IMR-90 (cell line): ENCODE measurements around the gene SPATA9. TPM values are rescaled to one million over a fixed set of nuclear protein-coding genes. Genes with fewer than 3 reads are reported as not detected.

ENCODE experiments used
- ATAC-seq: fragments of 200-7000 bp; cut with Tn5 transposase; 2 replicates; pipeline ENCODE4 v1.9.1; 2020; ENCODE audit warnings: low read depth, mild to moderate bottlenecking, moderate library complexity
- Bru-seq: library from RNA; stranded (reverse); fragments of 400-500 nt; gene quantifications from one replicate; lab custom pipeline; 2021; lab: Mats Ljungman, UMichigan
- BruChase-seq, 2 experiments: library from RNA; stranded (reverse); fragments of 400-500 nt; gene quantifications; one replicate each; lab custom pipeline; 2021; lab: Mats Ljungman, UMichigan
- BruUV-seq: library from RNA; stranded (reverse); fragments of 400-500 nt; replicated peaks from 2 replicates; lab custom pipeline; 2021; lab: Mats Ljungman, UMichigan
- CTCF ChIA-PET: fragments of 300-600 bp; formaldehyde crosslinking; extraction: SDS; loops from one replicate; lab custom pipeline; 2021; ENCODE audit warnings: antibody characterized with exemption; lab: Yijun Ruan, JAX
- POLR2A ChIA-PET: fragments of 300-600 bp; sonication (Branson Sonifier 250); formaldehyde crosslinking; loops from one replicate; lab custom pipeline; 2022; ENCODE audit warnings: antibody characterized with exemption; ENCODE audit not compliant: unreplicated experiment; lab: Charles Lee
- DNase-seq: peaks from one replicate; pipeline ENCODE4 v3.0.0; 2013
- H2AFZ ChIP-seq: replicated peaks from 2 replicates; pipeline ENCODE3; 2013; ENCODE audit warnings: low read length, mild to moderate bottlenecking; ENCODE audit not compliant: poor library complexity
- H2AK5ac ChIP-seq: 2 replicates; pipeline ENCODE4 v1.6.1; 2013; ENCODE audit warnings: low read depth, low read length, inconsistent platforms
- H2AK9ac ChIP-seq: replicated peaks from 2 replicates; pipeline ENCODE3; 2013; ENCODE audit warnings: mild to moderate bottlenecking, low read depth, low read length, moderate library complexity; ENCODE audit not compliant: poor library complexity
- H2BK120ac ChIP-seq: 2 replicates; pipeline ENCODE4 v1.6.1; 2013; ENCODE audit warnings: low read depth, low read length, inconsistent platforms
- H2BK15ac ChIP-seq: 3 replicates; pipeline ENCODE4 v1.6.1; 2013; ENCODE audit warnings: low read depth, low read length, inconsistent platforms
- H2BK20ac ChIP-seq: 2 replicates; pipeline ENCODE4 v1.6.1; 2013; ENCODE audit warnings: low read depth, mild to moderate bottlenecking, inconsistent platforms, low read length, moderate library complexity
- H2BK5ac ChIP-seq: 2 replicates; pipeline ENCODE4 v1.6.1; 2013; ENCODE audit warnings: mild to moderate bottlenecking, low read depth, low read length, inconsistent platforms; ENCODE audit not compliant: poor library complexity, severe bottlenecking
- H3K14ac ChIP-seq: replicated peaks from 2 replicates; pipeline ENCODE4 v1.6.1; 2013; ENCODE audit warnings: low read depth, low read length, inconsistent platforms
- H3K18ac ChIP-seq: 2 replicates; pipeline ENCODE4 v1.6.1; 2013; ENCODE audit warnings: low read depth, low read length, control low read depth
- H3K23ac ChIP-seq: 2 replicates; pipeline ENCODE4 v1.6.1; 2013; ENCODE audit warnings: low read depth, low read length, inconsistent platforms
- H3K27ac ChIP-seq: 2 replicates; pipeline ENCODE4 v1.5.1; 2013; ENCODE audit warnings: mild to moderate bottlenecking, control low read depth, low read length; ENCODE audit not compliant: insufficient read depth
- H3K27me3 ChIP-seq: 2 replicates; pipeline ENCODE4 v1.6.1; 2013; ENCODE audit warnings: low read length; ENCODE audit not compliant: control insufficient read depth, insufficient read depth
- H3K36me3 ChIP-seq: 2 replicates; pipeline ENCODE4 v1.6.1; 2013; ENCODE audit warnings: low read length, mixed read lengths; ENCODE audit not compliant: control insufficient read depth, insufficient read depth
- H3K4ac ChIP-seq: 2 replicates; pipeline ENCODE4 v1.6.1; 2013; ENCODE audit warnings: low read depth, low read length, inconsistent platforms
- H3K4me1 ChIP-seq: 2 replicates; pipeline ENCODE4 v1.6.1; 2013; ENCODE audit warnings: low read length, mixed read lengths; ENCODE audit not compliant: control insufficient read depth, insufficient read depth
- H3K4me2 ChIP-seq: 2 replicates; pipeline ENCODE4 v1.6.1; 2013; ENCODE audit warnings: low read depth, mild to moderate bottlenecking, control low read depth, low read length, moderate library complexity
- H3K4me3 ChIP-seq: 2 replicates; pipeline ENCODE4 v1.5.1; 2013; ENCODE audit warnings: low read depth, mild to moderate bottlenecking, control low read depth, low read length, moderate library complexity; ENCODE audit not compliant: insufficient read depth
- H3K56ac ChIP-seq: 2 replicates; pipeline ENCODE4 v1.6.1; 2013; ENCODE audit warnings: low read length, inconsistent platforms; ENCODE audit not compliant: insufficient read depth; ENCODE audit errors: extremely low read depth
- H3K79me1 ChIP-seq, 2 experiments: 2 replicates each; pipeline ENCODE4 v1.6.1; 2013; ENCODE audit warnings: low read length in 2 of 2, inconsistent platforms in 1 of 2, low read depth in 1 of 2
- H3K9ac ChIP-seq: 2 replicates; pipeline ENCODE4 v1.6.1; 2013; ENCODE audit warnings: low read depth, low read length, control low read depth
- H3K9me1 ChIP-seq: 2 replicates; pipeline ENCODE4 v1.6.1; 2013; ENCODE audit warnings: low read length, inconsistent platforms; ENCODE audit not compliant: insufficient read depth
- H3K9me3 ChIP-seq: 2 replicates; pipeline ENCODE4 v1.6.1; 2013; ENCODE audit warnings: low read length; ENCODE audit not compliant: control insufficient read depth, insufficient read depth
- H4K20me1 ChIP-seq: 2 replicates; pipeline ENCODE4 v1.6.1; 2013; ENCODE audit warnings: low read length, inconsistent platforms; ENCODE audit not compliant: insufficient read depth
- H4K5ac ChIP-seq: 2 replicates; pipeline ENCODE4 v1.6.1; 2013; ENCODE audit warnings: mild to moderate bottlenecking, low read depth, low read length, control low read depth
- H4K8ac ChIP-seq, 2 experiments: 2 replicates each; pipeline ENCODE4 v1.6.1; 2013; ENCODE audit warnings: low read depth in 2 of 2, low read length in 2 of 2, control low read depth in 1 of 2, inconsistent platforms in 1 of 2
- H4K91ac ChIP-seq: 2 replicates; pipeline ENCODE4 v1.6.1; 2013; ENCODE audit warnings: low read depth, low read length, inconsistent platforms; ENCODE audit not compliant: insufficient read depth
- FOS ChIP-seq: fragments of 150-350 bp; IDR thresholded peaks from 2 replicates; pipeline ENCODE4 v1.6.1; 2016; ENCODE audit warnings: low read depth, low read length
- MAZ ChIP-seq: IDR thresholded peaks from 2 replicates; pipeline ENCODE4 v1.6.1; 2012; ENCODE audit warnings: low read depth, mild to moderate bottlenecking, low read length, improper control_type of control experiment, moderate library complexity, borderline replicate concordance
- RCOR1 ChIP-seq: IDR thresholded peaks from 2 replicates; pipeline ENCODE4 v1.6.1; 2012; ENCODE audit warnings: mild to moderate bottlenecking, low read length, improper control_type of control experiment; ENCODE audit not compliant: insufficient replicate concordance
- WGBS, 2 experiments: methylation state at CpG; one replicate each; pipeline versions ENCODE4 v1.1.5 to v1.1.7; 2013; ENCODE audit warnings: missing lambda C conversion rate in 2 of 2; ENCODE audit not compliant: insufficient read length in 1 of 2; ENCODE audit errors: extremely low coverage in 2 of 2; 5-methylcytosine and 5-hydroxymethylcytosine counted together
- dilution Hi-C: fragments of 300-500 bp; cut with HindIII; formaldehyde crosslinking; loops from one replicate; pipeline ENCODE4 v1.14.3; 2018; ENCODE audit warnings: low sequenced_read_pairs; ENCODE audit not compliant: unreplicated experiment
- in situ Hi-C: fragments of 300-500 bp; cut with MboI; formaldehyde crosslinking; loops from 3 replicates; pipeline ENCODE4 v1.14.3; 2019; ENCODE audit warnings: low sequenced_read_pairs, inconsistent platforms, mixed read lengths
- intact Hi-C: fragments of 100-400 bp; cut with micrococcal nuclease; formaldehyde crosslinking; loops from 2 replicates; pipeline ENCODE4 v1.10.0; 2022
- long read RNA-seq: library from polyadenylated mRNA; unstranded; transcript quantifications from one replicate; pipeline ENCODE4 v2.0.0, GENCODE V29; 2021; ENCODE audit not compliant: unreplicated experiment
- polyA plus RNA-seq, 3 experiments: library from polyadenylated mRNA; depleted of rRNA; stranded (reverse); fragments of >200 nt; gene quantifications; 2 replicates each; pipeline ENCODE4 v1.2.3, GENCODE V29; 2012; ENCODE audit warnings: low replicate concordance in 1 of 3
- total RNA-seq: library from RNA; depleted of rRNA; stranded (reverse); fragments of >200 nt; gene quantifications from 2 replicates; pipeline ENCODE4 v1.2.3, GENCODE V29; 2012; rRNA removed

Gene SPATA9
- total RNA-seq (0.72 and 0.83 TPM in 2 replicates), polyA plus RNA-seq (2012; rRNA removed) (0.66 and 0.86 TPM in 2 replicates), Bru-seq, nascent RNA (percentile 67 among the genes with signal in this experiment), BruChase-seq, experiment 1, labeled RNA remaining after a 6-hour chase (percentile 67 among the genes with signal in this experiment), BruChase-seq, experiment 2, labeled RNA remaining after a 2-hour chase (percentile 69 among the genes with signal in this experiment)
- polyA plus RNA-seq (2012; cell fraction: cytosol; rRNA removed): 0.16 and 0.25 TPM in 2 replicates
- 0.21 and 2.0 TPM in 2 replicates for polyA plus RNA-seq (2012; cell fraction: nucleus; rRNA removed; ENCODE audit: low replicate concordance)
- long read RNA-seq, partial matches to known transcripts: 0 of 3 reads
- long read RNA-seq, other reads (novel, unspliced or antisense): 3 of 3 reads

GRCh38 chr5:95682891-95683290 is at the start of gene SPATA9:
Gene SPATA9, minus strand, starts transcription at chr5:95682991. Its CDS starts 137 bp downstream, at chr5:95682854.
- no peak within 1 kb of the TSS for H2BK15ac ChIP-seq
- H4K5ac ChIP-seq: no peak within 1 kb of the TSS
- no peak for DNase-seq
- ChIA-PET POLR2A (no interaction called here), CTCF (no interaction called here)
- no peaks in the 10 kb centered on the region for H3K27me3 ChIP-seq
- H2AFZ ChIP-seq: no peak within 1 kb of the TSS
- H3K18ac ChIP-seq: no peak within 1 kb of the TSS
- no peak within 1 kb of the TSS for H2AK5ac ChIP-seq
- H4K8ac ChIP-seq: no peak within 1 kb of the TSS
- H2BK5ac ChIP-seq: no peak within 1 kb of the TSS
- no peak within 1 kb of the TSS for H3K27ac ChIP-seq
- H3K9me3 ChIP-seq: no peaks in the 10 kb centered on the region
- H3K79me1 ChIP-seq: no peaks in the 10 kb centered on the region
- WGBS, 2 experiments: no CpG with 5 or more reads among the region's 1 CpG
- no peak within 1 kb of the TSS for H3K4ac ChIP-seq
- no peak within 1 kb of the TSS for H2BK120ac ChIP-seq
- in situ Hi-C loops: no loop called here
- no peak within 1 kb of the TSS for H2BK20ac ChIP-seq
- H3K9ac ChIP-seq: no peak within 1 kb of the TSS
- dilution Hi-C loops: no loop called here
- TF ChIP-seq FOS (no peak), RCOR1 (no peak), MAZ (no peak)
- no peak within 1 kb of the TSS for H3K23ac ChIP-seq
- H3K9me1 ChIP-seq: no peaks in the 10 kb centered on the region
- H4K20me1 ChIP-seq: no peaks in the 10 kb centered on the region
- H3K56ac ChIP-seq: no peak within 1 kb of the TSS
- no peak within 1 kb of the TSS for H4K91ac ChIP-seq
- no peak within 1 kb of the TSS for H2AK9ac ChIP-seq
- ATAC-seq: no peak
- H3K4me2 ChIP-seq: no peak within 1 kb of the TSS
- H3K14ac ChIP-seq: no peak within 1 kb of the TSS
- intact Hi-C loops: no loop called here
- no peaks in the 10 kb centered on the region for H3K36me3 ChIP-seq
- H3K4me1 ChIP-seq: no peaks in the 10 kb centered on the region
- BruUV-seq: no TSS peak
- no peak within 1 kb of the TSS for H3K4me3 ChIP-seq
